GM10266 (cell line): ENCODE data around the gene LYVE1.

ENCODE experiments used
- DNase-seq: peaks from one replicate; pipeline ENCODE4 v3.0.0; 2012; ENCODE audit errors: extremely low spot score
- CTCF ChIP-seq: IDR thresholded peaks from 2 replicates; pipeline ENCODE4 v1.5.1; 2012; ENCODE audit warnings: mild to moderate bottlenecking, low read depth; ENCODE audit not compliant: control insufficient read depth, insufficient read depth; ENCODE audit errors: missing control alignments

LYVE1 gene

GRCh38 chr11:10538924-10539323 is 29.5 kb downstream of the LYVE1 start:
- DNase-seq, result no peak
- TF ChIP-seq CTCF, result no peak

- no peak for TF ChIP-seq CTCF
- DNase-seq, result no peak
Observed at GRCh38 chr11:10537600-10537999, 30.9 kb downstream of the LYVE1 start.

- no peak for TF ChIP-seq CTCF
- no peak for DNase-seq
Observed at GRCh38 chr11:10534316-10534715, 34.1 kb downstream of the LYVE1 start.

- DNase-seq, result no peak
- no peak for TF ChIP-seq CTCF
Observed at GRCh38 chr11:10533323-10533722, 35.1 kb downstream of the LYVE1 start.

GRCh38 chr11:10532526-10532925 is 35.9 kb downstream of the LYVE1 start:
- no peak for DNase-seq
- no peak for TF ChIP-seq CTCF

GRCh38 chr11:10529279-10529678 is 39.2 kb downstream of the LYVE1 start:
- no peak for TF ChIP-seq CTCF
- DNase-seq, result no peak

- no peak for TF ChIP-seq CTCF
- DNase-seq, result no peak
Observed at GRCh38 chr11:10528121-10528520, 40.3 kb downstream of the LYVE1 start.
